Measurements from ENCODE around the gene TRIM44. TPM values are rescaled to one million over a fixed set of nuclear protein-coding genes. Genes with fewer than 3 reads are reported as not detected.

The TRIM44 gene, protein sequence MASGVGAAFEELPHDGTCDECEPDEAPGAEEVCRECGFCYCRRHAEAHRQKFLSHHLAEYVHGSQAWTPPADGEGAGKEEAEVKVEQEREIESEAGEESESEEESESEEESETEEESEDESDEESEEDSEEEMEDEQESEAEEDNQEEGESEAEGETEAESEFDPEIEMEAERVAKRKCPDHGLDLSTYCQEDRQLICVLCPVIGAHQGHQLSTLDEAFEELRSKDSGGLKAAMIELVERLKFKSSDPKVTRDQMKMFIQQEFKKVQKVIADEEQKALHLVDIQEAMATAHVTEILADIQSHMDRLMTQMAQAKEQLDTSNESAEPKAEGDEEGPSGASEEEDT
- 41.8 and 42.1 TPM in 2 replicates for total RNA-seq (2013; cell fraction: nucleolus; rRNA removed)
- 17.8 and 18.6 TPM in 2 replicates for total RNA-seq (2014; rRNA removed)
- total RNA-seq (2014; rRNA removed; fragmentation: Illumina TruSeq; extraction: Trizol), result 17.4 and 17.5 TPM in 2 replicates
- 51.2 and 54.5 TPM in 2 replicates for total RNA-seq (2021)
- polyA plus RNA-seq (2011; ENCODE audit: low read depth), result 10.2 TPM
- 86.4 and 93.0 TPM in 2 replicates for polyA plus RNA-seq (2011; rRNA removed)
- 55.2 and 67.9 TPM in 2 replicates for polyA plus RNA-seq (2011; cell fraction: cytosol; rRNA removed)
- polyA plus RNA-seq (2011; cell fraction: nucleus; rRNA removed), result 112 and 116 TPM in 2 replicates
- polyA plus RNA-seq (2012), result 16.1 and 27.8 TPM in 2 replicates
- polyA plus RNA-seq (2014; fragmentation: Illumina TruSeq; extraction: Trizol), result 53.0 and 61.9 TPM in 2 replicates
- 1 to 10 TPM; 6.7 to 8.9 TPM for polyA plus RNA-seq (2014; fragmentation: Nextera tagmentation; extraction: Ambion mirVana)
- polyA plus RNA-seq (2014; rRNA removed), result 25.8 and 27.1 TPM in 2 replicates
- 10 to 100 TPM; 29.4 to 40.1 TPM for polyA plus RNA-seq (2016; fragmentation: Nextera tagmentation; extraction: Ambion mirVana)
- polyA minus RNA-seq (2011; rRNA and poly(A)+ RNA removed), result 82.1 and 117 TPM in 2 replicates
- 22.2 and 23.4 TPM in 2 replicates for polyA minus RNA-seq (2011; cell fraction: cytosol; rRNA and poly(A)+ RNA removed)
- polyA minus RNA-seq (2011; cell fraction: nucleus; rRNA and poly(A)+ RNA removed), result 10.6 and 15.8 TPM in 2 replicates
- Bru-seq, nascent RNA, result percentile 81 among the genes with signal in this experiment
- BruChase-seq, experiment 1, labeled RNA remaining after a 6-hour chase, result percentile 85 among the genes with signal in this experiment
- percentile 82 among the genes with signal in this experiment for BruChase-seq, experiment 2, labeled RNA remaining after a 2-hour chase
- long read RNA-seq, experiment 1, full-length matches to known transcripts, result 11 of 14 reads
- long read RNA-seq, experiment 1, partial matches to known transcripts, result 0 of 14 reads
- long read RNA-seq, experiment 1, other reads (novel, unspliced or antisense), result 3 of 14 reads
- long read RNA-seq, experiment 2, full-length matches to known transcripts, result 6 of 44 reads
- long read RNA-seq, experiment 2, partial matches to known transcripts, result 4 of 44 reads
- long read RNA-seq, experiment 2, other reads (novel, unspliced or antisense), result 34 of 44 reads

- Histone ChIP-seq H3K4me1 (ENCODE audit: control insufficient read depth, insufficient read depth, low read length) (peaks cover 7% of the 10 kb centered on the region), H3K27ac (ENCODE audit: control insufficient read depth, insufficient read depth) (peak within 1 kb of the TSS; percentile 70), H3K9me3 (replicated peaks; ENCODE audit: control insufficient read depth, insufficient read depth, low read length) (peaks cover 12% of the 10 kb centered on the region), H3K9ac (ENCODE audit: control insufficient read depth, insufficient read depth, low read length) (peak within 1 kb of the TSS; percentile 65), H4K20me1 (ENCODE audit: control insufficient read depth, insufficient read depth) (no peaks in the 10 kb centered on the region), H3K4me3 (peak within 1 kb of the TSS; percentile 73), H3K36me3 (ENCODE audit: control insufficient read depth in 2 of 2, insufficient read depth in 2 of 2, low read length in 1 of 2) (no peaks in the 10 kb centered on the region), H2AFZ (ENCODE audit: control insufficient read depth, low read depth, low read length) (peak within 1 kb of the TSS; percentile 78), H3K79me2 (ENCODE audit: control insufficient read depth, insufficient read depth, low read length) (peaks cover 39% of the 10 kb centered on the region), H3K4me2 (ENCODE audit: control insufficient read depth, insufficient read depth) (peak within 1 kb of the TSS; percentile 79), H3K27me3 (replicated peaks in 1 of 2; ENCODE audit: control insufficient read depth in 2 of 2, insufficient read depth in 2 of 2, low read length in 1 of 2) (no peaks in the 10 kb centered on the region)
- DNase-seq (ENCODE audit: low read depth, low spot score) (peak; percentile 37), ATAC-seq (peak; percentile 93), FAIRE-seq (peak; percentile 91)
- ChIA-PET POLR2A (no interaction called here), CTCF (interaction anchor here (1.1 kb wide), 1 partner anchor 159 kb away, joined by 3 read pairs; no protein-coding TSS in a partner anchor), RAD21 (ENCODE audit: unreplicated experiment) (interaction anchor here (1.6 kb wide), 1 partner anchor 159 kb away, joined by 7 read pairs; no protein-coding TSS in a partner anchor), SMC1A (ENCODE audit: uncharacterized antibody, unreplicated experiment) (interaction anchor here (1.1 kb wide), 1 partner anchor 139 kb away, joined by 3 read pairs; no protein-coding TSS in a partner anchor)
- WGBS (ENCODE audit: insufficient coverage, insufficient replicate concordance, low lambda C conversion rate, missing lambda C conversion rate), result 2% methylated on average over 51 of the region's 82 CpGs
- in situ Hi-C loops (cut with MboI) (no loop called here), intact Hi-C loops (cut with micrococcal nuclease; ENCODE audit: unreplicated experiment) (loop anchor here (1.0 to 2.0 kb wide), 2 partner anchors 45 to 60 kb away; partner anchors contain the start of gene FJX1)
- BruUV-seq (replicated peaks), result TSS peak; percentile 74
- TF ChIP-seq YY1 (IDR thresholded peaks at IDR 0.05; ENCODE audit: low read depth, low read length), result peak; percentile 54
- TF ChIP-seq SIN3A (IDR thresholded peaks at IDR 0.05; ENCODE audit: low read depth, low read length), result 0 out of 2 replicates have a peak, but pooled peaks have one; percentile 12
- TF ChIP-seq TCF12 (IDR thresholded peaks at IDR 0.05; ENCODE audit: low read depth, low read length), result peak; percentile 69; the same call in 1 of the 2 replicates
- no peak for TF ChIP-seq SUZ12 (IDR thresholded peaks at IDR 0.05; ENCODE audit: unreplicated experiment)
- peak in 1 of 2 experiments; percentile 88; a peak in 1 of 3 replicates for TF ChIP-seq EGR1 (IDR thresholded peaks at IDR 0.05; ENCODE audit: borderline replicate concordance in 1 of 2, low read depth in 2 of 2, low read length in 2 of 2)
- TF ChIP-seq MYC (IDR thresholded peaks at IDR 0.05; ENCODE audit: insufficient read depth, insufficient read length, insufficient replicate concordance, low read length, severe bottlenecking), result peak; percentile 81
- no peak for TF ChIP-seq TCF7 (IDR thresholded peaks at IDR 0.05; ENCODE audit: borderline replicate concordance)
- TF ChIP-seq, protein P1, sequence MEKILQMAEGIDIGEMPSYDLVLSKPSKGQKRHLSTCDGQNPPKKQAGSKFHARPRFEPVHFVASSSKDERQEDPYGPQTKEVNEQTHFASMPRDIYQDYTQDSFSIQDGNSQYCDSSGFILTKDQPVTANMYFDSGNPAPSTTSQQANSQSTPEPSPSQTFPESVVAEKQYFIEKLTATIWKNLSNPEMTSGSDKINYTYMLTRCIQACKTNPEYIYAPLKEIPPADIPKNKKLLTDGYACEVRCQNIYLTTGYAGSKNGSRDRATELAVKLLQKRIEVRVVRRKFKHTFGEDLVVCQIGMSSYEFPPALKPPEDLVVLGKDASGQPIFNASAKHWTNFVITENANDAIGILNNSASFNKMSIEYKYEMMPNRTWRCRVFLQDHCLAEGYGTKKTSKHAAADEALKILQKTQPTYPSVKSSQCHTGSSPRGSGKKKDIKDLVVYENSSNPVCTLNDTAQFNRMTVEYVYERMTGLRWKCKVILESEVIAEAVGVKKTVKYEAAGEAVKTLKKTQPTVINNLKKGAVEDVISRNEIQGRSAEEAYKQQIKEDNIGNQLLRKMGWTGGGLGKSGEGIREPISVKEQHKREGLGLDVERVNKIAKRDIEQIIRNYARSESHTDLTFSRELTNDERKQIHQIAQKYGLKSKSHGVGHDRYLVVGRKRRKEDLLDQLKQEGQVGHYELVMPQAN (conservative IDR thresholded peaks at IDR 0.05), result peak; percentile 79
- TF ChIP-seq STAT1 (conservative IDR thresholded peaks at IDR 0.05), result peak; percentile 74; the same call in 1 of the 2 replicates
- TF ChIP-seq, protein P2, sequence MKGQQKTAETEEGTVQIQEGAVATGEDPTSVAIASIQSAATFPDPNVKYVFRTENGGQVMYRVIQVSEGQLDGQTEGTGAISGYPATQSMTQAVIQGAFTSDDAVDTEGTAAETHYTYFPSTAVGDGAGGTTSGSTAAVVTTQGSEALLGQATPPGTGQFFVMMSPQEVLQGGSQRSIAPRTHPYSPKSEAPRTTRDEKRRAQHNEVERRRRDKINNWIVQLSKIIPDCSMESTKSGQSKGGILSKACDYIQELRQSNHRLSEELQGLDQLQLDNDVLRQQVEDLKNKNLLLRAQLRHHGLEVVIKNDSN (IDR thresholded peaks at IDR 0.05; ENCODE audit: borderline replicate concordance, extremely low read length, insufficient read depth, low read depth, low read length), result peak; percentile 72
- peak; percentile 99 for TF ChIP-seq GATAD2B (conservative IDR thresholded peaks at IDR 0.05; ENCODE audit: low read depth)
- TF ChIP-seq HDAC6 (IDR thresholded peaks at IDR 0.05; ENCODE audit: unreplicated experiment), result no peak
- peak; percentile 74 for TF ChIP-seq POLR2AphosphoS5 (IDR thresholded peaks at IDR 0.05; ENCODE audit: low read length)
- TF ChIP-seq RELA (IDR thresholded peaks at IDR 0.05; ENCODE audit: borderline replicate concordance, partially characterized antibody), result peak; percentile 74
Observed at GRCh38 chr11:35662649-35663407, at the start of gene TRIM44. Gene TRIM44, plus strand, starts transcription at chr11:35662775. Its CDS starts 337 bp downstream, at chr11:35663112.
